A204.1 (cell line): ENCODE data around the gene ZSCAN1.
"Not testable (repeated sequence)": the region's sequence is repeated elsewhere in the genome, so short reads cannot be mapped to it uniquely, and the experiment has no call there.

Experiments
- FAIRE-seq: peaks from 2 replicates; lab custom pipeline; 2012; peaks lifted over from hg19 to GRCh38; lab: Jason Lieb, UNC

ZSCAN1 gene

DNA sequence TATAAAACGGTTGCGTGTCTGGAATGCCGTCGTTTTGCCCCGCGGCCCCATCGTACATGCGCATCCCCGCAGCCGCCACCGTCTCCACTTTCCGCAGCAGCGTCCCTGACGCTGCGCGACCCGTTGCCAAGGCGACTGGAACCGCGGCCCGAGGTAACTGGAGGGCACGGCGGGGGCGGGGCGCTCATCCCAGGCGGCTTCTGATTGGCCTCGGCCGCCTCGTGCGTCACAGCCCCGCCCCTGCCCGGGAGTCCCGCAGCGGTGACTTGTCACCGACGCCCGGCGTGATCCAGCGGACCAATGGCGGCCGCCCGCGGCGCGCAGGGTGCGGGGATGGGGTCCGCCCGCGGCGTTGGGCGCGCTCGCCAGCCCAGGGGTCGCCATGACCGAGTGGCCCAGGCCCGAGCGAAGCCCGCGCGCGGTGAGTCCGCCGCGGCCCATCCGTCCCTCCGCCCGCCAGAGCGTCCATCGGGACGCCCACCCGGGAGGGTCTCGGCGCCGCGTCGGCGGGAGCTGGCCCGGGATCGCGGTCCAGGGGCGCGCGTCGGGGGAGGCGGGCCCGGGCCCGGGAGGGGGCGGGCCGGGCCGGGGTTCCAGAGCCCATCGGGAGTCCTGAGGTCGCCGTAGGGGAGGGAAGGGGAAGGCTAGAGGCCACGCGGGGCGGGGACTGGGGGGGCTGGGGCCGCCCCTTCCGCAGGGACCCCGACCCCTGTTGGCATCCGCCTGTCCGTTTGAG lies at the start of gene ZSCAN1:
Gene ZSCAN1 (plus strand): TSS at position 285 of the 736 bp plus-strand sequence. CDS start 3,812 bp downstream, outside the sequence.
- no peak for FAIRE-seq

DNA sequence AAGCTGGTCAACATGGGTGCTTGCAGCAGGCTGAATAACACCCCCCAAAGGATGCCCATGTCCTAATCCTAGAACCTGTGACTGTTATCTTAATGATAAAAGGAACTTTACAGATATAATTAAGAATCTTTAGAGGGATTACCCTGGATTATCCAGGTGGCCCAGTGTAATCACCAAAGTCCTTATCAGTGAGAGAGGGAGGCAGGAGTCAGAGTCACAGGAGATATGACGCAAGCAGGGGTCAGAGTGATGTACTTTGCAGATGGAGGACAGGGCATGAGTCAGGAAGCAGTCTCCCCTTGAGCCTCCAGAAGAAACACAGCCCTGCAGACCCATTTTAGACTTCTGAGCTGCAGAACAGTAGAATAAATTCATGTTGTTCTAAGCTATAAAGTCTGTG lies 41.0 kb upstream of the ZSCAN1 start:
- no peak for FAIRE-seq

DNA sequence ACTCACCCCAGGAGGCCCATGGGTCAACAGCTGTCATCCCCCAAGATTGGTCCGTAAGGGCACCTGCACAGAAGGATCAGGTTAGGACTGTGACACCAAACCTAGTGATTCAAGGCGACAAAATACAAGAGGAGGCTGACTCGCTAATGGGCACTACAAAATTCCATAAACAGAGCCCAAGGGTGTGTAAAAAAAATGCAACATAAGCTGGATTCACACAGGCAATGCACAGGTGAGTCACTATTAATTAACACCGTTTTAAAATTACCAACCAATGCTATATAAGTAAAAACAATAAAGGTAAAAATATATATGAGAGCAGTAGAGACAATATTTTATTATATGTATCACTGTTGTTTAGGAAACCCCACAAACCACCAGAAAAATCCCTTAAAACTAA lies 33.1 kb upstream of the ZSCAN1 start:
- FAIRE-seq = no peak

- no peak for FAIRE-seq
Observed at GRCh38 chr19:58001895-58002369, 31.9 kb upstream of the ZSCAN1 start.

- no peak for FAIRE-seq
Observed at GRCh38 chr19:58002384-58003173, 31.2 kb upstream of the ZSCAN1 start, which contains the start of gene ZNF606. Gene ZNF606, minus strand, starts transcription at chr19:58002820. Its CDS starts 1,501 bp downstream, at chr19:58001319.

- no peak for FAIRE-seq
Observed at GRCh38 chr19:58003174-58003828, 30.5 kb upstream of the ZSCAN1 start.

GRCh38 chr19:58007285-58007684 lies 26.5 kb upstream of the ZSCAN1 start:
- FAIRE-seq = no peak

GRCh38 chr19:58008877-58009276 lies 24.9 kb upstream of the ZSCAN1 start:
- not testable (repeated sequence) for FAIRE-seq

- FAIRE-seq = no peak
Observed at GRCh38 chr19:58009301-58009665, 24.5 kb upstream of the ZSCAN1 start.

DNA sequence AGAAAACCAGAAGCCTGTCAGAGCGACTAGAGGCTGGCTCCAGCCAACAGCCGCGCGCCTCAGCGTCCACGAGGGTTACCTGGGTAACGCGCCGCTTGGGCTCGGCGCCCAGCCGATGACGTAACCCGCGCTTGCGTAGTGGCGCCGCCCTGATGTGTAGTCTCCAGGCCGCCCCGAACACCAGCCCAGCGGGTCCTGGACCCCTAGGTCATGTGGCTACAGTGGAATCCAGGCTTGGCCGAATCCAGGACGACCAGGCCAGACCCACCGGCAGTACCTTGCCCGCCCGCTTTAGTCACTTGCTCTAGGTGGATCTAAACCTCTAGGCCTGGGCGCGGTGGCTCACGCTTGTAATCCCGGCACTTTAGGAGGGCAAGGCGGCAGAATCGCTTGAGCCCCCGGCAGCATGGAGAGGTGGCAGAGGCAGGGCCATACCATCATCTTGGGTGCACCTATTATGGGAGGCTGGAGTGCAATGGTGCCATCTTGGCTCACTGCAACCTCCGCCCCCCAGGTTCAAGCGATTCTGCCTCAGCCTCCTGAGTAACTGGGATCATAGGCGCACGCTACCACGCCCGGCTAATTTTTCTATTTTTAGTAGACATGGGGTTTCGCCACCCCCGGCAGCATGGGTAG lies 24.0 kb upstream of the ZSCAN1 start:
- no peak for FAIRE-seq

DNA sequence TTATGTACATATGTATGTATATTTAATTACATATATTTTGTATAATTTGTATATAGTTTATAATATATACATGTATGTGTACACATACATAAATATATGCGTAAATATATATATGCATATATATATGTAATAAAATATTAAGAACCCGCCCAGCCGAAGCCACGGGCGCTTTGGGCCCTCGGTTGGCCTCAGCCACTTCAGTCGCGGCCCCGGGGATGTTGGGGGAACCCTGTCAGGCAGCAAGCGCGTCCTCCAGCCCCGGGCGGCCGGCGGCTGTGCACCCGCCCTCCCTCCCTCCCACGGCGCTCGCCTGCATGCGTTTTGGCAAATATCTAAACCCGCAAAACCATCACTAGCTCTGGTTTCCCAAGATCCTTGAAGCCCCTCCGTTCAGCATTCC lies 23.3 kb upstream of the ZSCAN1 start:
- no peak for FAIRE-seq

DNA sequence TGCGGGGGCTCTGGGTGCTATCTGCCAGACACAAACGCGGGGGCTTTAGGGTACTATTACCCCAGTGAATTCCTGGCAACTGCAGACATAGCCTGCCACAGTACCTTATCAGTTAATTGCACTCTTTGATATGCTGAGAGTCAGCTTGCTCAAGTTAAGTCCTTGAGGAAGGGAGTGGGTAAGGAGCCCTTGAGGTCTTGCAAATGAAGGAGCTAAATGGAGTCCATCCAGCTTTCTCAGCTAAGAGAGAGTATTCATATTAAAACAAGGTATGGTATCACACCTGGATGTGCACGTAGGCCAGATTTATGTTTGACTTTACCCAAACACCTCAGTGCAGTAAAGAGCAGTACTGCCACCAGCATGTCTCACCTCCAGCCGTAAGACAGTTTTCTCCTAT lies 19.7 kb upstream of the ZSCAN1 start:
- no peak for FAIRE-seq

DNA sequence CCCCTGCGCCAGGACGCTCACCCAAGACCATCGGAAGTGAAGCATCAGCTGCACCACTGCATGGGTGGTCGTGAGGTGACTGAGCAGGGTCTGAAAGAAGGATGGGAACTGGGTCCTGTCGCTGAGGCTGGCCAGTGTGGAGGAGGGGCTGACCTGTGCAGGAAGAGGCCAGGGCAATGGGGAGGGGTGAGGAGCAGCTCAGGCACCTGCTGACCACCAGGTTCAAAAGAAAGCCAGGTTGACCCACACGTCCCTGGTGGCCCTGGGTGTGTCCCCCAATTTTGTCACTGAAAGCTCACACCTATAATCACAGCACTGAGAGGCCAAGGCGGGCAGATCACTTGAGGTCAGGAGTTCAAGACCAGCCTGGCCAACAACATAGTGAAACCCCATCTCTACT lies 13.7 kb upstream of the ZSCAN1 start:
- FAIRE-seq = no peak

DNA sequence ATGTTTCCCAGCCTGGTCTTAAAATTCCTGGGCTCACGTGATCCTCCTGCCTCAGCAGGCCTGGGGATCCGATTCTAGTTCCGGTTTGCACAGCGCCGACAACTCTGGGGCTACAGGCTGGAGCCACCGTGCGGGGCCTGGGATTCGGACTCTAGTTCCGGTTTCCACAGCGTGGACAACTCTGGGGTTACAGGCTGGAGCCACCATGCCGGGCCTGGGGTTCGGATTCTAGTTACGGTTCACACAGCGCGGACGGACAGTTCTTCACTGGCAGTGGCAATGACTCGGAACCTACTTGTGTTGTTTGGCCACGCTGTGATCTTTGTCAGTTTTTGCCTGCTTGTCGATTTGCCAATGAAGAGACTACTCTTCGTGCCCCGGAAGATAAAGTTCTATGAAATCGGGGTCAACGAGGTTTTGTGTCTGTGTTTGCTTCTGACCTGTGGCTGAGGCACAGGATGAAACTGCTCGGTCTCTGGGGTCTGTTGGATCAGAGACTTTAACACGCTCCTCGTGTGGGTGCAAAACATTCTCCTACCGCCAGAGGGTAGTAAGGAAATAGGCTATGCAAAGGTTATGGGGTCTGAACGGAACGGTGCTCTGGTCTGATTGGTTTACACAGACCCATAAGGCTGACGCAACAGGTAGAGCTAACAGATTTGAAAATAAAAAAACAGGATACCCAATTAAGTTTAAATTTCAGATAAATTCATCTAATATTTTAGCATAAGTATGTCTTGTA lies 12.1 kb upstream of the ZSCAN1 start:
- FAIRE-seq = no peak

- FAIRE-seq = no peak
Observed at GRCh38 chr19:58022283-58022660, 11.6 kb upstream of the ZSCAN1 start.

GRCh38 chr19:58024661-58025060 lies 9.2 kb upstream of the ZSCAN1 start:
- no peak for FAIRE-seq

- no peak for FAIRE-seq
Observed at GRCh38 chr19:58034477-58034793, 610 bp downstream of the ZSCAN1 start.

GRCh38 chr19:58035863-58036262 lies 2.0 kb downstream of the ZSCAN1 start:
- FAIRE-seq = no peak

GRCh38 chr19:58037927-58038687 lies 4.3 kb downstream of the ZSCAN1 start:
- FAIRE-seq = no peak

- FAIRE-seq = no peak
Observed at GRCh38 chr19:58038688-58039204, 4.9 kb downstream of the ZSCAN1 start.
